T follicular helper cell (primary cell): ENCODE measurements around the gene FZD10.

ENCODE experiments used
- DNase-seq: peaks from one replicate; pipeline ENCODE4 v3.0.0-alpha.2; 2020; ENCODE audit warnings: low read depth

FZD10 gene

GRCh38 chr12:130154276-130155070, 7.8 kb upstream of the FZD10 start:
- DNase-seq, result no peak

GRCh38 chr12:130155416-130156073, 6.7 kb upstream of the FZD10 start:
- DNase-seq, result no peak

- DNase-seq, result no peak
Observed at GRCh38 chr12:130156652-130157275, 5.5 kb upstream of the FZD10 start.

- no peak for DNase-seq
Observed at GRCh38 chr12:130157998-130158753, 4.1 kb upstream of the FZD10 start.

- no peak for DNase-seq
Observed at GRCh38 chr12:130158754-130159059, 3.6 kb upstream of the FZD10 start.

GRCh38 chr12:130160306-130160705, 2.0 kb upstream of the FZD10 start:
- no peak for DNase-seq

GRCh38 chr12:130160711-130161231, 1.5 kb upstream of the FZD10 start:
- no peak for DNase-seq

GRCh38 chr12:130161261-130162243, 712 bp upstream of the FZD10 start:
- no peak for DNase-seq

GRCh38 chr12:130162745-130163460, 639 bp downstream of the FZD10 start:
- no peak for DNase-seq

- DNase-seq, result no peak
Observed at GRCh38 chr12:130163461-130164215, 1.4 kb downstream of the FZD10 start.

- no peak for DNase-seq
Observed at GRCh38 chr12:130164216-130164542, 1.9 kb downstream of the FZD10 start.

- no peak for DNase-seq
Observed at GRCh38 chr12:130164936-130165335, 2.7 kb downstream of the FZD10 start.

GRCh38 chr12:130166306-130166705, 4.0 kb downstream of the FZD10 start:
- DNase-seq, result no peak

GRCh38 chr12:130167537-130167936, 5.3 kb downstream of the FZD10 start:
- DNase-seq, result no peak

- DNase-seq, result no peak
Observed at GRCh38 chr12:130169256-130169655, 7.0 kb downstream of the FZD10 start.

GRCh38 chr12:130169924-130170323, 7.7 kb downstream of the FZD10 start:
- DNase-seq, result no peak

GRCh38 chr12:130170611-130171010, 8.3 kb downstream of the FZD10 start:
- no peak for DNase-seq

- DNase-seq, result no peak
Observed at GRCh38 chr12:130177635-130178242, 15.5 kb downstream of the FZD10 start.

- DNase-seq, result no peak
Observed at GRCh38 chr12:130178282-130178681, 16.0 kb downstream of the FZD10 start.
